C4-2B (cell line): ENCODE data around the gene RHBDF2.

Experiments
- H3K27ac ChIP-seq: fragments of 450-650 bp; 2 replicates; pipeline ENCODE4 v1.5.1; 2017
- CTCF ChIP-seq: fragments of 450-650 bp; conservative IDR thresholded peaks from 2 replicates; pipeline ENCODE4 v1.5.1; 2017; ENCODE audit warnings: mild to moderate bottlenecking
- ZFX ChIP-seq: fragments of 450-650 bp; IDR thresholded peaks from 2 replicates; pipeline ENCODE4 v1.6.1; 2017

Gene RHBDF2

DNA sequence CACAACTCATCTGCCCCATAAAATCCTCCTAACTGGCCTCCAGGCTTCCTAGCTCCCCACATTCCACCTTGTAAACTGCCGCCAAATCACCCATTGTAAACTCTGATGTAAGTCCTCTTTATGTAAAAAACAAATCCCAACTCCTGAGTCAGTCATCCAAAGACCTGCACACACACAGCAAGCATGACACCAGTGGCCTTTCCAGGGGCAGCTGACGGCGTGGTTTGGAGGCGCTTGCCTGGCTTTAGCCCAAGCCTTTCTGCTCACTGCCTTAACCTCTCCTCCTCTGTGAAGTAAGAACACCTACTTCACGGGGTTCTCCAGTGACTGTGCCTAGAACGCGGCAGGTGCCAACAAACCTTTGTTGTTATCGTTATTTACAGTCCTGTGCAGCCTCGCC is 62.3 kb downstream of the RHBDF2 start:
- H3K27ac ChIP-seq = peak overlapping the region; percentile 6
- TF ChIP-seq ZFX = no peak
- TF ChIP-seq CTCF = no peak

DNA sequence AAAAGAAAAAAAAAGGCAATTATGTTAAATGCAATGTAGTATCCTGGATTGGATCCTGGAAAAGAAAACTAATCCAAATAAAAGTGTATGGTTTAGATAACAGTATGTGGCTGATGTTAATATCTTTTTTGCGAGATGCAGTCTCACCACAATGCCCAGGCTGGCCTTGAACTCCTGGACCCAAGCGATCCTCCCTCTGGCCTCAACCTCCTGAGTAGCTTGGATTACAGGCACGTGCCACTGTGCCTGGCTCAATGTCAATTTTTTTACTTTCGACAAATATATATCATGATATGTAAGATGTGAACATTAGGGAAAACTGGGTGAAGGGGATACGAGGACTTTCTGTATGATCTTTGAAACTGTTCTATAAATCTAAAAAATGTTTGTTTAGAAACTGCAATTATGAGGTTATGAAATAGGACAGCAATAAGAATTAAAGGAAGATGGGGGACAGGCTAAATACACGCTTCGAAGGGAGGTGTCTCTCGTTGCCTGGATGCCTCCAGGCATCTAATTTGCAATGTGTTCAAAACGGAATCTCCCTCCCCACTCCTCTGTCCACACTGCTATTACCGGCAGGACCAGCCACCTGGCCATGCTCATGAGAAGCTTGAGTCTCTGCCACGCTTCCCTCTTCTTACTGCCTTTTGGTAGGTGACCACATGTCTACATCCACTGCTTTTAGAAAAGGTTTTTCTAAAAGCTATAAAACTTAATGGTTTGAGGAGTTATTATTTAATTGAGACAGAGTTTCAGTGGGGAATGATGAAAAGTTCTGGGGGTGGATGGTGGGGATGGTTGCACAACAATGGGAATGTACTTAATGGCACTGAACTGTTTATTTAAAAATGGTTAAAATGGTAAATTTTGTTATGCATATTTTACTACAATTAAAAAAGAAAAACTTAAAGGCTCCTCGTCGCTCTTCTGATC is 63.5 kb downstream of the RHBDF2 start:
- TF ChIP-seq ZFX (no peak), CTCF (no peak)
- no peak overlapping the region for H3K27ac ChIP-seq

DNA sequence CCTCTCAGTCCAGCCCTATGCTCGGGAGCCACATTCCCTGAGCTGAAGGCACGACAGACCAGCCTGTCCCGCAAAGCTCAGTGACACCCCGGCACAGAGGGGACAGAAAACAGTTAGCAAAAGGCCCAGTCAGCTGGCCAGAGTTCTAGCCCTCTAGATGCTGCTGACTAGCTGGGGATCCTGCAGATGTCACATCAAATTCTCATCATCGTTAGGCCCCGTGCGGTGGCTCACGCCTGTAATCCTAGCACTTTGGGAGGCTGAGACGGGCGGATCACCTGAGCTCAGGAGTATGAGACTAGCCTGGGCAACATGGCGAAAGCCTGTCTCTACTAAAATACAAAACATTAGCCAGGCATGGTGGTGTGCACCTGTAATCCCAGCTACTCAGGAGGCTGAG is 65.5 kb downstream of the RHBDF2 start:
- no peak overlapping the region for H3K27ac ChIP-seq
- no peak for TF ChIP-seq ZFX
- TF ChIP-seq CTCF = no peak

- no peak overlapping the region for H3K27ac ChIP-seq
- TF ChIP-seq CTCF (no peak), ZFX (no peak)
These were observed 66.4 kb downstream of the RHBDF2 start for GRCh38 chr17:76434870-76435269.

DNA sequence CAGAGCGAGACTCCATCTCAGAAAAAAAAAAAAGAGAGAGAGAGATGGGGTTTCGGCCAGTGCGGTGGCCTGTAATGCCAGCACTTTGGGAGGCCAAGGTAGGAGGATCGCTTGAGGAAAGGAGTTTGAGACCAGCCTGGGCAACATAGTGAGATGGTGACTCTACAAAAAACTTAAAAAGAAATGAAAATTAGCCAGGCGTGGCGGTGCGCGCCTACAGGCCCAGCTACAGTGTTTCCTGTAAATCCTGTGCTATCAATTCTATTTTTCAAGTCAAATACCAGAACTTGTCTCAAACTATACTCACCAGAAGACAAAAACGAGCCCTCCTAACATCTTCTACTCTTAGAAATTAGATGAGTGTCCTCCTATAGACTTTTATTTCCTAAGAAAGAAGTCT is 67.5 kb downstream of the RHBDF2 start:
- no peak overlapping the region for H3K27ac ChIP-seq
- TF ChIP-seq ZFX (no peak), CTCF (no peak)

GRCh38 chr17:76432712-76433336 is 68.4 kb downstream of the RHBDF2 start:
- no peak overlapping the region for H3K27ac ChIP-seq
- TF ChIP-seq CTCF = no peak; the same call in 1 of the 2 replicates
- TF ChIP-seq ZFX = no peak

- TF ChIP-seq CTCF = no peak
- TF ChIP-seq ZFX = no peak
- no peak overlapping the region for H3K27ac ChIP-seq
These were observed 69.2 kb downstream of the RHBDF2 start for GRCh38 chr17:76432004-76432403.
